A673 (cell line): Measurements from ENCODE around the gene EDEM1. TPM values are rescaled to one million over a fixed set of nuclear protein-coding genes. Genes with fewer than 3 reads are reported as not detected.

Experiments used
- BruUV-seq: library from RNA; stranded (reverse); fragments of 400-500 nt; replicated peaks from 2 replicates; lab custom pipeline; 2021; lab: Mats Ljungman, UMichigan
- CTCF ChIA-PET: fragments of 300-600 bp; sonication (Branson Sonifier 250); formaldehyde crosslinking; loops from one replicate; lab custom pipeline; 2022; ENCODE audit warnings: antibody characterized with exemption; lab: Charles Lee
- POLR2A ChIA-PET: fragments of 300-600 bp; sonication (Branson Sonifier 250); formaldehyde crosslinking; loops from one replicate; lab custom pipeline; 2022; ENCODE audit warnings: antibody characterized with exemption; ENCODE audit not compliant: low non-redundant PET; lab: Charles Lee
- DNase-seq: peaks from one replicate; pipeline ENCODE4 v3.0.0-alpha.2; 2015; ENCODE audit warnings: low spot score
- H3K27ac ChIP-seq: fragments of 200-600 bp; sonication (generic); 2 replicates; pipeline ENCODE4 v1.5.1; 2016; ENCODE audit warnings: mixed run types, low read depth, mild to moderate bottlenecking, mixed read lengths, antibody characterized with exemption, low read length; ENCODE audit not compliant: poor library complexity, severe bottlenecking
- H3K27me3 ChIP-seq: fragments of 200-600 bp; sonication (generic); replicated peaks from 2 replicates; pipeline ENCODE4 v1.6.1; 2017; ENCODE audit warnings: mixed run types, low read depth, mild to moderate bottlenecking, mixed read lengths, antibody characterized with exemption, low read length; ENCODE audit not compliant: insufficient read depth, poor library complexity
- H3K36me3 ChIP-seq: fragments of 200-600 bp; sonication (generic); 2 replicates; pipeline ENCODE4 v1.6.1; 2016; ENCODE audit warnings: mixed run types, mild to moderate bottlenecking, mixed read lengths, antibody characterized with exemption, low read length; ENCODE audit not compliant: insufficient read depth, poor library complexity, severe bottlenecking
- H3K4me1 ChIP-seq: fragments of 200-600 bp; sonication (generic); 2 replicates; pipeline ENCODE4 v1.6.1; 2017; ENCODE audit warnings: mixed run types, mild to moderate bottlenecking, mixed read lengths, antibody characterized with exemption, low read length; ENCODE audit not compliant: insufficient read depth, poor library complexity, severe bottlenecking
- H3K4me3 ChIP-seq: fragments of 200-600 bp; sonication (generic); 2 replicates; pipeline ENCODE4 v1.5.1; 2016; ENCODE audit warnings: low read depth, mixed run types, mild to moderate bottlenecking, mixed read lengths, low read length; ENCODE audit not compliant: poor library complexity, severe bottlenecking
- H3K9me3 ChIP-seq: fragments of 200-600 bp; sonication (generic); 2 replicates; pipeline ENCODE4 v1.6.1; 2016; ENCODE audit warnings: mixed run types, low read depth, mild to moderate bottlenecking, mixed read lengths, antibody characterized with exemption, low read length; ENCODE audit not compliant: poor library complexity, severe bottlenecking
- CTCF ChIP-seq: fragments of 300-800, 200-600 bp; sonication (generic); conservative IDR thresholded peaks from 2 replicates; pipeline ENCODE4 v1.5.1; 2017; ENCODE audit warnings: low read depth, mild to moderate bottlenecking, antibody characterized with exemption, low read length, moderate library complexity, mixed read lengths
- EZH2 ChIP-seq: fragments of 200-600 bp; sonication (generic); IDR thresholded peaks from 2 replicates; pipeline ENCODE4 v1.6.1; 2017; ENCODE audit warnings: borderline replicate concordance, low read depth, mild to moderate bottlenecking, mixed read lengths, antibody characterized with exemption, low read length; ENCODE audit not compliant: poor library complexity, severe bottlenecking
- intact Hi-C: fragments of 100-400 bp; cut with micrococcal nuclease; formaldehyde crosslinking; loops from one replicate; pipeline ENCODE4 v1.10.0; 2022; ENCODE audit not compliant: unreplicated experiment
- total RNA-seq: library from RNA; stranded (reverse); gene quantifications from 2 replicates; pipeline ENCODE4 v1.2.3, GENCODE V29; 2021

Gene EDEM1
- total RNA-seq, 1 experiment from 2014 or later = 32.1 TPM

- H3K36me3 ChIP-seq = peaks cover 13% of the 10 kb centered on the region
- no peak for DNase-seq
- H3K4me3 ChIP-seq = no peak overlapping the region
- intact Hi-C loops = no loop called here
- H3K9me3 ChIP-seq = no peaks in the 10 kb centered on the region
- H3K4me1 ChIP-seq = no peaks in the 10 kb centered on the region
- no peak for TF ChIP-seq CTCF
- ChIA-PET POLR2A (no interaction called here), CTCF (no interaction called here)
- BruUV-seq = no TSS peak
- H3K27ac ChIP-seq = no peak overlapping the region
- H3K27me3 ChIP-seq = no peaks in the 10 kb centered on the region
Measured at GRCh38 chr3:5221701-5222100, 34.2 kb downstream of the EDEM1 start.

- DNase-seq = no peak
- ChIA-PET POLR2A (interaction anchor here (0.6 kb wide), 1 partner anchor 277 kb away, joined by 4 read pairs; no protein-coding TSS in a partner anchor), CTCF (no interaction called here)
- BruUV-seq = no TSS peak
- H3K36me3 ChIP-seq = peaks cover 6% of the 10 kb centered on the region
- H3K27ac ChIP-seq = no peak overlapping the region
- TF ChIP-seq CTCF (no peak), EZH2 (no peak)
- H3K4me1 ChIP-seq = no peaks in the 10 kb centered on the region
- intact Hi-C loops = no loop called here
- no peak overlapping the region for H3K4me3 ChIP-seq
- no peaks in the 10 kb centered on the region for H3K27me3 ChIP-seq
- H3K9me3 ChIP-seq = no peaks in the 10 kb centered on the region
Measured at GRCh38 chr3:5222283-5223005, 34.9 kb downstream of the EDEM1 start.

- POLR2A ChIA-PET = no interaction called here
- Histone ChIP-seq H3K9me3 (no peaks in the 10 kb centered on the region), H3K36me3 (no peaks in the 10 kb centered on the region), H3K27ac (no peak overlapping the region), H3K27me3 (no peaks in the 10 kb centered on the region), H3K4me3 (no peak overlapping the region), H3K4me1 (no peaks in the 10 kb centered on the region)
- intact Hi-C loops = loop anchor here (2.0 kb wide), 1 partner anchor 1572 kb away; no protein-coding TSS in a partner anchor
- DNase-seq = peak; percentile 51
- peak; percentile 55 for TF ChIP-seq CTCF
- no peak for TF ChIP-seq EZH2
- BruUV-seq = no TSS peak
- CTCF ChIA-PET = no interaction called here
Measured at GRCh38 chr3:5226783-5227182, 39.3 kb downstream of the EDEM1 start.
